GM21423 (cell line): ENCODE data around the gene GPR183.

Experiments used
- ATAC-seq: cut with Tn5 transposase; IDR thresholded peaks from one replicate; pipeline ENCODE4 v1.9.1; 2021; ENCODE audit warnings: mild to moderate bottlenecking, moderate library complexity; ENCODE audit not compliant: unreplicated experiment

GPR183 gene

GRCh38 chr13:99296398-99296797 is 10.8 kb downstream of the GPR183 start:
- ATAC-seq = peak; percentile 44

- ATAC-seq = no peak
Measured at GRCh38 chr13:99295488-99296252, 11.5 kb downstream of the GPR183 start.

DNA sequence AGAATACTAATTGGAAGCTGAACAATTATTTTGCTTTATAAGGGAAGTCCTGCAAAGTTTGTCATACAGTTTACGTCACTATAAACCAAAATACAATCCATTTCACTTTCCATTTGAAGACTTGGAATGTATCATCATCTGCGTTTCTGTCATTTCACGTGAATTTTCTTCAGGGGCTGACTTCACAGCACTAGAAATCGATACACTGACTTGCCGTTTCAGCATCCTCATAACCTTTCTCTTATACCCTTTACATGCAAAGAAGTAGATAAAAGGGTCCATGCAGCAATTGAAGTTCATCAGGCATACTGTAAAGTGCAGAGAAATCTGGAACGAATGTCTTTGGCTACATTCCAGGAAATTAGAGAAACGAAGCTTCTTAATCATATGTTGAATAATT is 12.2 kb downstream of the GPR183 start:
- no peak for ATAC-seq

GRCh38 chr13:99294198-99294597 is 13.0 kb downstream of the GPR183 start:
- no peak for ATAC-seq

GRCh38 chr13:99293178-99293577 is 14.0 kb downstream of the GPR183 start:
- no peak for ATAC-seq

DNA sequence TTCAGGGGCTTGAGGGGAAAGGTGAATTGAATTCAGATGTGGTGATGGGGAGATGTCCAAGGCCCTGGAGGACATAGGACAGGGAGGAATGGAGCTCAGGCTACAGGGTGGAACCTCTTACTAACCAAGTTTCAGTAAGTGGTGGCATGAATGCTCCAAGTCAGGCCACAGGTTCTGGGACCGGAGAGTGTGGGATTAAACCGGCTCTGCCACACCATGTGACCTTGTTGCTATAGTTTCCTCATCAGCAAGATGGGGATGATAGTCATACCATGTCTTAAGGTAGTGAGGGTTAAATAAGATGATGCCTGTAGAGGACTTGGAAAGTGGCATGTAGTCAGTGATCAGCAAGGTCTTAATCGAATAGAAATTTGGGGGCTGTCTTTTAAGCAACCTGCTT is 16.3 kb downstream of the GPR183 start:
- ATAC-seq = no peak

DNA sequence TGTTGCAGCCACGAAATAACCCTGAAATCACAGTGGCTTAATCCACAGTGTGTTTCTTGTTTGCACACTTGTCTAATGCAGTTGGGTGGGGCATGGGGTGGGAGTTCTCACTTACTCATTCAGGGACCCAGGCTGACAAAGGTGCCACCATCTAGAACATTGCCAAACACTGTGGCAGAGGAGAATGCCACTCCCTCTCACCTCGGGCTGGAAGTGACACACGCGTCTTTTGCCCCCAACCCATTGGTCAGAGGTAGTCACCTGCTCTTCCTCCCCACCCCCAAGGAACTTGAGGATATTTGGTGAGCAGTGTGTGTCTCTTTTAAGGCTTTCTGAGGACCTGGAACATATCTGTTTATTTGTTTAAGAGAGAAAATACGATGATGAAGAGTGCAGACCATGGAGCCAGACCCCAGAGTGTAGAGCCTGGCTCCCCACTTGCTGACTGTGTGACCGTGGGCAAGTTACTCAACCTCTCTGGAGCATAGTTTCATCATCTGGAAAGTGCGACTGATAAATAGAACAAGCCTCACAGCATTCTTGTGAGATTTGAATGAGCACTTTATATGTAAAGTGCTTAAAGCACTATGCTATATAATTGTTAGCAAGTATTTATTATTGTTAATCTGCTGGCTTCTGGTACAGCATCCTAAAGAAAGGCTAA is 17.4 kb downstream of the GPR183 start:
- ATAC-seq = no peak

DNA sequence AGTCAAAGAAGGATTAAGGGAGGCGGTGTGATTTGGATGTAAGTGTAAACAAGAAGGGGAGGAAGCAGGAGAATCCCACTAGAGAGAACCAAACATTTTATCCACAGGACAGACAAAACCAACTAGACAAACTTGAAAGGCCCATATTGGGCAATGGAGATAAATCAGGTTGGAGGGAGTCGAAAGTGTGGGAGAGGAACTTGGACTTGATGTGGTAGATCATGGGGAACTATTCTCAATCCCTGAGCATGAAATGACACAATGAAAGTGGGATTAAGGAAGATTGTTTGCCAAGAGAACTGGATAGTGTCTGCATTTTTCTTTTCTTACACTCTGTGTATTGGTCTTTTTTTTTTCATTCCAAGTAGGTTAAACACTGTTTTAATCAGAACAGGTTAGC is 17.9 kb downstream of the GPR183 start:
- no peak for ATAC-seq

DNA sequence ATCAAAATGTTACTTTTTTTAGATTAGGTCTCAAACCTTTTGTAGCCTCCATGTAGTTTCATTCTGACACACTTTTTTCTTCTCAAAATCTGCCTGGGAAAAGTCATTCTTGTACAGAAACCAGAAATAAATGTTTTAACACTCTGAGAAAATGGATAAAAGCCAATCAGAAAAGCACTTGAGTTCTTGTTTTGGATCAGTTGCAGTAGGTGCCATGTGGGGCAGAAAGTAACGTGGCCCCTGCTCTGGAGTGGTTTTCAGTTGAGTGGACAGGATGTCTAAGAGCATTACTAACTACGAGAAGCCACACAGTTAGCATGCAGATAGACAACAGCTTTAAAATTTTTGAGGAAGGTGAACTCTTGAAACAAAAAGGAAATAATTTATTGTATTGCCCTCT is 19.1 kb downstream of the GPR183 start:
- peak; percentile 77 for ATAC-seq

- no peak for ATAC-seq
Measured at GRCh38 chr13:99287551-99287950, 19.6 kb downstream of the GPR183 start.

DNA sequence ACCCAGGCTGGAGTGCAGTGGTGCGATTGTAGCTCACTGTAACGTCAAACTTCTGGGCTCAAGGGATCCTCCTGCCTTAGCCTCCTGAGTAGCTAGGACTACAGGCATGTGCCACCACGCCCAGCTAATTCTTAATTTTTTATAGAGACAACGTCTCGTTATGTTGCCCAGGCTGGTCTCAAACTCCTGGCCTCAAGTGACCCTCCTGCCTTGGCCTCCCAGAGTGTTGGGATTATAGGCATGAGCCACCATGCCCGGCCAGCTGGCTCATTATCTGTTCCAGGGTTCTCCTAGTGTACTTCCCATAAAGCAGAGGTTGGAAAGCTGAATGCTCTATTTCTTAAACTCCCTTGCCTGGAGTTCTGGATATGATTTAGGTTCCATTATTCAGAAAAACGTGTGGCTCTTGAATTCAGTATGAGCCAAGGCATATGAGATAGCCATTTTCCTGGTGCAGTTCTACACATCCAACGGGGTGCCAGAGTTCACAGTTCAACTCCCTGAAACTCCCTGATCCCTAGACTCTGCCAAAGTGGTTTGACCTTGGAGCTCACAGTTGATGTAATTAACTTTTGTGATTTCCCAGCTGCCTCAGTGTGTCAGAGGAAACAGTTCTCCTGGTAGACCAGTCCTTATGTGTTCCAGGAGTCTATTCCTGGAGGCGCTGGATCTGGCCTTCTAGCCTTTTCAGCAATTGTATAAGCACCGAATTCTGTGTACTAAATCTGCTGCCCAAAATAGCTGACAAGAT is 21.6 kb downstream of the GPR183 start:
- ATAC-seq = no peak

GRCh38 chr13:99282264-99283231 is 24.7 kb downstream of the GPR183 start:
- ATAC-seq = peak; percentile 43

GRCh38 chr13:99281811-99282263 is 25.4 kb downstream of the GPR183 start:
- ATAC-seq = peak; percentile 69

- no peak for ATAC-seq
Measured at GRCh38 chr13:99280166-99280565, 27.0 kb downstream of the GPR183 start.

- no peak for ATAC-seq
Measured at GRCh38 chr13:99279637-99280036, 27.6 kb downstream of the GPR183 start.

GRCh38 chr13:99278843-99279242 is 28.4 kb downstream of the GPR183 start:
- ATAC-seq = no peak

GRCh38 chr13:99278200-99278599 is 29.0 kb downstream of the GPR183 start:
- ATAC-seq = no peak

- ATAC-seq = no peak
Measured at GRCh38 chr13:99277629-99278028, 29.6 kb downstream of the GPR183 start.

GRCh38 chr13:99276706-99277105 is 30.5 kb downstream of the GPR183 start:
- ATAC-seq = no peak

DNA sequence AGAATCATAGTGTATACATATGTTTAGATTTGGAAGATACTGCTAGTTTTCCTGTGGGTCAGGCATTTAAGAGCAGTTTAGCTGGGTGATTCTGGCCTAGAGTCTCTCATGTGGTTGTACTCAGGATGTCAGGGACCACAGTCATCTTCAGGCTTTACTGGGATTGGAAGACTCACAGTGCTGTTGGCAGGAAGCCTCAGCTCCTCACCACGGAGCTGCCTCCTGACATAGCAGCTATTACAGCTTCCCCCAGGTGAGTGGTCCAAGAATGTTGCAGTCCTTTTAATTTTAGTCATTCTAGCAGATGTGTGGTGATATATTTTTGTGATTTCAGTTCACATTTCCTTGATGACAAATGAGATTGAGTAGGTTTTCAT is 32.1 kb downstream of the GPR183 start:
- peak; percentile 49 for ATAC-seq

DNA sequence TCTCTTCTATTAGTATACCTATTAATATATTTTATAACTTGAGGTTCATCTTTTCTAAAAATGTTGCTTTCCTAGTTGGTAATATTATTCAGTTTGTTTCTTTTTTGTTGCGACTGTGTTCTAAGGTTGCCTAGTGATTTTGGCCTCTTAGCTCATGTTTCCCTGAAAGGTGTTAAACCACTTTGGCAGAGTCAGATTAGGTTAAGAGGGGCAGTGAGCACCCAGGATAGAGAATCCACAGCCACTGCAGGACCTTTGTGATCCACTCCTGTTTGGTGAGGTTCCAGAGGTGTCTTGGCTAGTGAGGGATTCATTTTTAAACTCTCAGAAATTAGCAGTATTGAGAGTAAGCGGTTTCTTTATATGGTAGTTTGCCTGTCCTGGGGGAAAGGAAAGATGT is 34.1 kb downstream of the GPR183 start:
- no peak for ATAC-seq
